Measurements from ENCODE around the gene CACNA2D3. TPM values are rescaled to one million over a fixed set of nuclear protein-coding genes. Genes with fewer than 3 reads are reported as not detected.
"Not testable (repeated sequence)": the region's sequence is repeated elsewhere in the genome, so short reads cannot be mapped to it uniquely, and the experiment has no call there.

CACNA2D3 gene
- polyA plus RNA-seq, 1 donor (not counting 4 experiments of a cell fraction or from before 2014, with no cell fraction given), result 0.08 TPM

GRCh38 chr3:54634122-54634469 lies 511.7 kb downstream of the CACNA2D3 start:
- no peaks in the 10 kb centered on the region for H3K4me1 ChIP-seq (ENCODE audit: control insufficient read depth, extremely low read depth, insufficient read depth, low read length)
- dilution Hi-C loops (cut with MboI; ENCODE audit: extremely low pct_ligation_motif_present, low sequenced_read_pairs), result no loop called here
- no peak overlapping the region for H3K4me3 ChIP-seq (ENCODE audit: control insufficient read depth in 2 of 3, extremely low read depth in 1 of 3, insufficient read depth in 2 of 3, low read depth in 1 of 3, low read length in 3 of 3)
- H3K9ac ChIP-seq (ENCODE audit: control insufficient read depth, extremely low read depth, insufficient read depth, low read length), result no peak overlapping the region
- TF ChIP-seq CTCF (optimal IDR thresholded peaks at IDR 0.05 in 1 of 3, IDR thresholded peaks at IDR 0.05 in 1 of 3, conservative IDR thresholded peaks at IDR 0.05 in 1 of 3; ENCODE audit: extremely low read depth in 1 of 3, insufficient read depth in 2 of 3, low read length in 3 of 3), result no peak
- no peaks in the 10 kb centered on the region for H3K27me3 ChIP-seq (ENCODE audit: control insufficient read depth, extremely low read depth, insufficient read depth, low read length)
- no peak overlapping the region for H3K4me2 ChIP-seq (ENCODE audit: control insufficient read depth, extremely low read depth, insufficient read depth, low read depth, low read length)
- H3K9me3 ChIP-seq (ENCODE audit: control insufficient read depth, low read depth, low read length), result no peaks in the 10 kb centered on the region
- H3K9me1 ChIP-seq (ENCODE audit: control insufficient read depth, extremely low read depth, insufficient read depth, low read length), result no peaks in the 10 kb centered on the region
- no peaks in the 10 kb centered on the region for H3K79me2 ChIP-seq (ENCODE audit: control insufficient read depth, insufficient read depth, low read length)
- DNase-seq (ENCODE audit: low read depth, low spot score) (no peak), FAIRE-seq (no peak)
- no peaks in the 10 kb centered on the region for H3K36me3 ChIP-seq (ENCODE audit: control insufficient read depth in 2 of 2, extremely low read depth in 1 of 2, insufficient read depth in 2 of 2, low read length in 2 of 2)
- H4K20me1 ChIP-seq (ENCODE audit: control insufficient read depth, extremely low read depth, insufficient read depth, low read length), result no peaks in the 10 kb centered on the region
- H2AFZ ChIP-seq (ENCODE audit: control insufficient read depth, low read length), result no peak overlapping the region
- H3K27ac ChIP-seq (ENCODE audit: control insufficient read depth, insufficient read depth, low read length), result no peak overlapping the region

- H3K4me1 ChIP-seq (ENCODE audit: control insufficient read depth, extremely low read depth, insufficient read depth, low read length); H3K9me1 ChIP-seq (ENCODE audit: control insufficient read depth, extremely low read depth, insufficient read depth, low read length); H4K20me1 ChIP-seq (ENCODE audit: control insufficient read depth, extremely low read depth, insufficient read depth, low read length); dilution Hi-C loops (cut with MboI; ENCODE audit: extremely low pct_ligation_motif_present, low sequenced_read_pairs); FAIRE-seq; H3K27ac ChIP-seq (ENCODE audit: control insufficient read depth, insufficient read depth, low read length); H2AFZ ChIP-seq (ENCODE audit: control insufficient read depth, low read length); H3K27me3 ChIP-seq (ENCODE audit: control insufficient read depth, extremely low read depth, insufficient read depth, low read length); H3K36me3 ChIP-seq (ENCODE audit: control insufficient read depth in 2 of 2, extremely low read depth in 1 of 2, insufficient read depth in 2 of 2, low read length in 2 of 2); H3K4me3 ChIP-seq (ENCODE audit: control insufficient read depth in 2 of 3, extremely low read depth in 1 of 3, insufficient read depth in 2 of 3, low read depth in 1 of 3, low read length in 3 of 3); DNase-seq (ENCODE audit: low read depth, low spot score); H3K9ac ChIP-seq (ENCODE audit: control insufficient read depth, extremely low read depth, insufficient read depth, low read length); H3K79me2 ChIP-seq (ENCODE audit: control insufficient read depth, insufficient read depth, low read length); H3K9me3 ChIP-seq (ENCODE audit: control insufficient read depth, low read depth, low read length): not testable (repeated sequence)
- H3K4me2 ChIP-seq (ENCODE audit: control insufficient read depth, extremely low read depth, insufficient read depth, low read depth, low read length), result peak overlapping the region; percentile 16
These were observed 517.5 kb downstream of the CACNA2D3 start for GRCh38 chr3:54639790-54640372.

GRCh38 chr3:54641226-54642014 lies 519.1 kb downstream of the CACNA2D3 start:
- H3K36me3 ChIP-seq (ENCODE audit: control insufficient read depth in 2 of 2, extremely low read depth in 1 of 2, insufficient read depth in 2 of 2, low read length in 2 of 2), result no peaks in the 10 kb centered on the region
- no peak for FAIRE-seq

More at GRCh38 chr3:54641226-54642014, 519.1 kb downstream of the CACNA2D3 start:
- no peaks in the 10 kb centered on the region for H3K9me3 ChIP-seq (ENCODE audit: control insufficient read depth, low read depth, low read length)
- H3K4me2 ChIP-seq (ENCODE audit: control insufficient read depth, extremely low read depth, insufficient read depth, low read depth, low read length), result no peak overlapping the region
- no peak overlapping the region for H3K9ac ChIP-seq (ENCODE audit: control insufficient read depth, extremely low read depth, insufficient read depth, low read length)
- H3K4me1 ChIP-seq (ENCODE audit: control insufficient read depth, extremely low read depth, insufficient read depth, low read length), result peaks cover 6% of the 10 kb centered on the region
- H3K4me3 ChIP-seq (ENCODE audit: control insufficient read depth in 2 of 3, extremely low read depth in 1 of 3, insufficient read depth in 2 of 3, low read depth in 1 of 3, low read length in 3 of 3), result no peak overlapping the region
- dilution Hi-C loops (cut with MboI; ENCODE audit: extremely low pct_ligation_motif_present, low sequenced_read_pairs), result no loop called here
- no peak for DNase-seq (ENCODE audit: low read depth, low spot score)
- H3K27me3 ChIP-seq (ENCODE audit: control insufficient read depth, extremely low read depth, insufficient read depth, low read length), result no peaks in the 10 kb centered on the region
- H2AFZ ChIP-seq (ENCODE audit: control insufficient read depth, low read length), result no peak overlapping the region
- no peaks in the 10 kb centered on the region for H3K79me2 ChIP-seq (ENCODE audit: control insufficient read depth, insufficient read depth, low read length)
- no peak overlapping the region for H3K27ac ChIP-seq (ENCODE audit: control insufficient read depth, insufficient read depth, low read length)
- no peak for TF ChIP-seq EZH2 (IDR thresholded peaks at IDR 0.05; ENCODE audit: low read length)
- TF ChIP-seq CTCF (optimal IDR thresholded peaks at IDR 0.05 in 1 of 3, IDR thresholded peaks at IDR 0.05 in 1 of 3, conservative IDR thresholded peaks at IDR 0.05 in 1 of 3; ENCODE audit: extremely low read depth in 1 of 3, insufficient read depth in 2 of 3, low read length in 3 of 3), result no peak
- H3K9me1 ChIP-seq (ENCODE audit: control insufficient read depth, extremely low read depth, insufficient read depth, low read length), result no peaks in the 10 kb centered on the region
- H4K20me1 ChIP-seq (ENCODE audit: control insufficient read depth, extremely low read depth, insufficient read depth, low read length), result no peaks in the 10 kb centered on the region
